Retinal pigment epithelial cell (primary cell): ENCODE measurements around the gene ANAPC2.

Source experiments
- DNase-seq: peaks from one replicate; pipeline ENCODE4 v3.0.0-alpha.2; 2010; ENCODE audit warnings: low read depth
- H3K4me3 ChIP-seq: 2 replicates; pipeline ENCODE4 v1.5.1; 2011; ENCODE audit warnings: mild to moderate bottlenecking, low read length, control low read depth, moderate library complexity
- TF ChIP-seq, protein P1 (sequence below): conservative IDR thresholded peaks from 2 replicates; pipeline ENCODE4 v1.5.1; 2011; ENCODE audit warnings: low read depth, low read length, control low read depth, inconsistent platforms

ANAPC2 gene

DNA sequence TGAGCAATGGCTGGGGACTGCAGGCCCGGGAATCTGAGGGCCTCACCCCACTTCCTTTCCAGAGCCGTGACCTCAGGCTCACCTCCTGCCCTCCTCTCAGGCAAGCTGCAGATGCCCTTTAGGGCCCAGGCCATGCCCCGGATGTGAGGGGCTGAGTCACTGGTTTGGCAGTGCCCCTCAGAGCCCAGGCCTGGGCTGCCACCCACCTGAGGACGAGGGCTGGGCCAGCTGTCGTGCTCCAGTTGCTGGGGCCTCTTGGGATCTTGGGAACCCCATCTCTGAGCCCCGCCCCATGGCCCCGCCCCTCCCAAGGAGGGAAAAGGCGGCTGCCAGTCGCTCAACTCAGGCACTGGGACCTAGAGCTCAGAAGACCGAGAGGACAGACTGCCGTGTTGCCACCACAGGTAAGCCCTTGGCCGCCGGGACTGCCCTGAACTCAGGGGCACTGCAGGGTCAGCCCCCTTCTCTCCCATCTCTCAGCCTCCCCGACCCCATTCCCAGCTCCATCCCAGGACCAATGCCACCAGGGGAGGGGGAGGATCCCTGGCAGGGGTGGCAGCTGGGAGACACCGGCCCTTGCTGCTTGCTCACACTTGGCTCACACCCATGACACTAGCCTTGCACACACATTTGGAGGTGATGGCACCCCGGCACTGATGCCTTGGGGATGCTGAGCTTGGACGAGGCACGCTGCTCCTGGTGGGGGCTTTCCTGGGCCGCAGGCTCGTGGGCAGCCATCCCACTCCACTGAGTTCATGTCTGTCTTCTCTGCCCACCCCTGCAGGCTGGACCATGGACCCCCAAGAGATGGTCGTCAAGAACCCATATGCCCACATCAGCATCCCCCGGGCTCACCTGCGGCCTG, 36.7 kb upstream of the ANAPC2 start, which contains the start of gene CYSRT1:
Gene CYSRT1, plus strand, starts transcription at position 345 of the 865 bp plus-strand sequence. Its CDS starts 448 bp downstream, at position 793.
- H3K4me3 ChIP-seq = peak within 1 kb of the TSS; percentile 77
- DNase-seq = no peak
- TF ChIP-seq, protein P1, sequence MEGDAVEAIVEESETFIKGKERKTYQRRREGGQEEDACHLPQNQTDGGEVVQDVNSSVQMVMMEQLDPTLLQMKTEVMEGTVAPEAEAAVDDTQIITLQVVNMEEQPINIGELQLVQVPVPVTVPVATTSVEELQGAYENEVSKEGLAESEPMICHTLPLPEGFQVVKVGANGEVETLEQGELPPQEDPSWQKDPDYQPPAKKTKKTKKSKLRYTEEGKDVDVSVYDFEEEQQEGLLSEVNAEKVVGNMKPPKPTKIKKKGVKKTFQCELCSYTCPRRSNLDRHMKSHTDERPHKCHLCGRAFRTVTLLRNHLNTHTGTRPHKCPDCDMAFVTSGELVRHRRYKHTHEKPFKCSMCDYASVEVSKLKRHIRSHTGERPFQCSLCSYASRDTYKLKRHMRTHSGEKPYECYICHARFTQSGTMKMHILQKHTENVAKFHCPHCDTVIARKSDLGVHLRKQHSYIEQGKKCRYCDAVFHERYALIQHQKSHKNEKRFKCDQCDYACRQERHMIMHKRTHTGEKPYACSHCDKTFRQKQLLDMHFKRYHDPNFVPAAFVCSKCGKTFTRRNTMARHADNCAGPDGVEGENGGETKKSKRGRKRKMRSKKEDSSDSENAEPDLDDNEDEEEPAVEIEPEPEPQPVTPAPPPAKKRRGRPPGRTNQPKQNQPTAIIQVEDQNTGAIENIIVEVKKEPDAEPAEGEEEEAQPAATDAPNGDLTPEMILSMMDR = no peak

DNA sequence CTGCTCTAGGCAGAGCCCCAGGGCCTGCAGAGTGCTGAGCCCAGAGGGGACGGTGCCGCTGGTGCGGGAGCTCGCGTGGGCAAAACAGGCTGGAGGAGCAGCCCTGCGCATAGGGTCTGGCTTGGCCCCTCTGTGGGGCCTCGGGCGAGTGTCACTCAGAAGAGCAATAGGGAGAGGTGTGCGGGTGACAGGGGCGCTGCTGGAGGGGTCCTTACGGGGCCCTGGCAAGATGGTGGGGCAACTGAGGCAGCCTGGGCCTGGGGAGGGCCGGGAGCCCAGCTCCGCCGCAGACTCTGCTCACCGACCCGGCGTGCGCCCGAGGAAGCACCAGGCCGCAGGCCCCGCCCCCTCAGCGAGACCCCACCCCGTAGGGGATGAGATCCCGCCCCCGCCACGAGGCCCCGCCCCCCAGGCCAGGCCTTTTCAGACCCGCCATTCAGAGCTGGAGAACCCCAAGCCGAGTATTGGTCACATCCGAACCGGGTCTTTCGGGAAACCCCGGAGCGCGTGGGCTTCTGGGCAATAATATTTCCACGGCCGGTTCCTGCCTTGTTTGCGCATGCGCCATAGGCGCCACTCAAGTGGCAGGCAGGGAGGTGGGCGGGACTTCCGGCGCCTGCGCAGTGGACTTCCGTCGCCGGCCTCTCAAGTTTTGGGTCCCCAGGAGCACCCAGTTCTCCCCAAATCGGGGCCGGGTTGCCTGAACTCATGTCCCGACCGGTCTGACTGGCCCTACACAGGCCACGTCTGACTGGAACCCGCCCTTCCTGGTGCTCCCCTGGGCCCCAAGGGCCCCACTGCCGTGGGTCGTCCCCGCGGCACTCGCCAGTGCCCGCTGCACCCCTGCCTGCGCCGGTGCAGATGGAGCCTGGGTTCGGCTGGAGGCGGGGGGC, 35.0 kb upstream of the ANAPC2 start:
- DNase-seq = peak; percentile 90
- peak overlapping the region; percentile 77 for H3K4me3 ChIP-seq
- TF ChIP-seq, protein P1 = no peak

DNA sequence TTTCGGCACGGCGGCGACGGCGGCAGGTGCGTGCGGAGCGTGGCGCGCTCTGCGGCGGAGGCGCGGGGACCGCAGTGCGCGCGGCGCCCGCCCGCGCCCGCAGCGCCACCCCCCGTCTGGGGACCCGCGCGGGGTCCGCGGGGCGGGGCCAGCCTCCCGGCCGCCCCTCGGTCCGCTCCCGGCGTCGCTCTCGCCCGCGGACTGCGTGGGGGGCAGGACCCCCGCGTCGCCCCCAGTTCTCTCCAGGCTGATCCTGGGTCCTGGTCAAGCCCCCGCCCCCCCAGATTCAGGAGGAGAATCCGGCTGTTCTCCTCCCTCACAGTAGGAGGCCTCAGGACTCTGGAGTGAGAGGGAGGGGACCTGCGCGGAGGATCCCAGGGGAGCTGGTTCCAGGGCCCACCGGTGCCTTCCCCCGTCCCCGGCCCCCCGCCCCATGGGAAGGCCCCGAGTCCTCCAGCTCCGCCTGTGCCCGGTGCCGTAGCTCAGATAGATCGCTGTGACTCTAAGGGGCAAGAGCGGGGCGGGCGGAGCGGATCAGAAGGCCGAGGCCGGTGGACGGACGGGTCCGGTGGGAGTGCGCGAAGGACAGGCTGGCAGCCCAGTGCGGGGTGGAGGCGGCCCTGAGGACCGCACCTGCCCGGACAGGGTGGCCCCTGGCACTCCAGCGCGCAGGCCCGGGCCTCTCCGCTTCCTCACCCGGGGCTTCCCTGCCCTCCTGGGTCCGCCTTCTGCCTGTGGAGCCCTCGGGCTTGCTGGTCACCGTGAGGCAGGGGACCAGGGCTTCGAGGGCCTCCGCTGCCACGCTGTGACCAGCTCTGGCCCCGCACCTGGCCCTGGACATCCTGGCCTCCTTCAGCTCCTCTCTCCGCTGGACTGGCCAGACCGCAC, 34.1 kb upstream of the ANAPC2 start, which contains the start of gene RNF208:
Gene RNF208, minus strand, starts transcription at position 51 of the 888 bp plus-strand sequence. CDS start 1,028 bp downstream, outside the sequence.
- TF ChIP-seq, protein P1 = no peak
- no peak for DNase-seq
- H3K4me3 ChIP-seq = peak within 1 kb of the TSS; percentile 77

DNA sequence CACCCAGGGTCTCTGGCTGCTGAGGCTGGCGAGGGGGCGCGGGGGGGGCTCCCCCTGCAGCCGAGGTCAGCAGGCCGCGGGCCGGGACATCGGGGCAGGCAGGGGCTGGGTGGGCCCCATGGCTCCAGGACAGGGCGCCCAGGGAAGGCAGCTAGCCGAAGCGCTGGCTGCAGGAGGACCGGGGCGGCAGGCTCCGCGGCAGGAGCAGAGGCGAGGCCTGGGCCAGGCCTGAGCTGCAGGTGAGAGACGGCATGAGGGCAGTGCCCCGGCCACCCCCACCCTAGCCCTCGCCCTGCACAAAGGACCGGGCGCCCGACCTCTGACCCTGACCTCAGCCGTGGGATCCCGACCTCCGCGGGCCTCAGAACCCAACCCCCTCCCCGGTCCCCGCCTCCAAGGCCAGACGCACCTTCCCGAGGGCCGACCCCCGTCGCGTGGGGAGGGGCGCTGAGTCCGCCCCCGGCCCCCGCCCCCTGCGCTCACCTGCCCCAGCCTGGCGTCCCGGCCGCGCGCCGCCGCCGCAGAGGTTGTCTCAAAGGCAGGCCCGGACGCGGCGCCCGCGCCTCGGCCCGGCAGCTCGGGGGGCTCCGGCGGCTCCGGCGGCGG, 33.2 kb upstream of the ANAPC2 start:
- TF ChIP-seq, protein P1 = no peak
- no peak for DNase-seq
- peak overlapping the region; percentile 49 for H3K4me3 ChIP-seq

DNA sequence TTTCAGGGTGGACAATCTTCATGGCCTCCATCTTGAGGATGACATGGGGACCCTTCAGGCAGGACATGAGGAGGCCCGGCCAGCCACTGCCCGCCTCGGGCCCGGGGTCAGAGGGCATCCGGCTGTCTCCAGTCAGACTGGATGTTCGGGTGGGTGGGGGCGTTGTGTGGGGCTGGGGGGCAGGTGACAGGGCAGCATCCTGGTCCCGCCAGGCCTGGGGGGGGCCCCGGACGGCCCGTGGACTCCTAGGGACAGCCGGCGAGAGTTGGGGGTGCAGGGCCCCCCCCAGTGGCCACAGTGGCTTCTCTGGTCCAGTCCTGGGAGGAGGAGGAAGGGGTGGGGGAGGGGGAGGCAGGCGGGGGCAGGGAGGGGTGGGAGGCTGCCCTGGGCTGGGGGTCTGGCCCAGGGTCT, 32.7 kb upstream of the ANAPC2 start:
- DNase-seq = no peak
- TF ChIP-seq, protein P1 = no peak

More for the DNA sequence above, 32.7 kb upstream of the ANAPC2 start:
- H3K4me3 ChIP-seq = no peak overlapping the region
